ENCODE results near the gene OLIG3.

The OLIG3 gene

GRCh38 chr6:137494281-137494987 is at the start of gene OLIG3:
OLIG3 (minus strand) TSS chr6:137494394; CDS start chr6:137494170, 224 bp downstream.
- DNase-seq (ENCODE audit: low read depth): no peak

GRCh38 chr6:137543114-137543513 is 48.9 kb upstream of the OLIG3 start:
- DNase-seq (ENCODE audit: low read depth): no peak

DNA sequence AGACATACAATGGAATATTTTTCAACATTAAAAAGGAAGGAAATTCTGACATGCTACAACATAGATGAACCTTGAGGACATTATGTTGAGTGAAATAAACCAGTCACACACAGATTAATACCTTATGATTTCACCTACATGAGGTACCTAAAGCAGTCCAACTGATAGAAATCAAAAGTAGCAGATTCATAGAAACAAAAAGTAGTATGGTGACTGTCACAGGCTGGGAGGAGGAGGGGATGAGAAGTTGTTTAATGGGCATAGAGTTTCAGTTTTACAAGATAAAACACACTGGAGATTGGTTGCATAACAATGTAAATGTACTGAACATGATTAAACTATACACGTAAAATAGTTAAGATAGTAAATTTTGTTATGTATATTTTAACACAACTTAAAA is 48.5 kb upstream of the OLIG3 start:
- DNase-seq (ENCODE audit: low read depth): no peak

GRCh38 chr6:137541534-137542063 is 47.4 kb upstream of the OLIG3 start:
- DNase-seq (ENCODE audit: low read depth): no peak

- no peak for DNase-seq (ENCODE audit: low read depth)
These were observed 42.0 kb upstream of the OLIG3 start for GRCh38 chr6:137536104-137536773.

GRCh38 chr6:137531376-137532092 is 37.3 kb upstream of the OLIG3 start:
- no peak for DNase-seq (ENCODE audit: low read depth)

GRCh38 chr6:137530404-137530803 is 36.2 kb upstream of the OLIG3 start:
- no peak for DNase-seq (ENCODE audit: low read depth)

- no peak for DNase-seq (ENCODE audit: low read depth)
These were observed 28.6 kb upstream of the OLIG3 start for GRCh38 chr6:137522831-137523230.

- DNase-seq (ENCODE audit: low read depth): no peak
These were observed 28.1 kb upstream of the OLIG3 start for GRCh38 chr6:137522198-137522798.

DNA sequence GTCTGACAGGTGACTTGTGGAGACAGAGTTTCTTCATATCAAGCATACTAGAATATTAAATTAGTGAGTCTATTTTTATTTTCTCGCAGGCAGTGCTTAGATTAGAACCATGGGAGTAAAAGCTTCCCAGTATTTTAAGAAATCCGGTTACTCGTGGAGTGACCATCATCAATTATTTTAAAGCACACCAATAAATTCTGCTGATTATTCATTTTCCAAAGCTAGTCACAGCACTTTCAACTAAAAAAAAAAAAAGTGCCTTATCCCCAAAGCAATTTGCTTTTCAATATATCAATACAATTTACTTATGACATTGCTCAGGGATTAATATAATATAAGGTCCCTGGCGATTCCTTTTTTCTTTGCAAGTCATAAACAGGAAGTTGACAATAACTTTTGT is 26.3 kb upstream of the OLIG3 start:
- DNase-seq (ENCODE audit: low read depth): no peak

DNA sequence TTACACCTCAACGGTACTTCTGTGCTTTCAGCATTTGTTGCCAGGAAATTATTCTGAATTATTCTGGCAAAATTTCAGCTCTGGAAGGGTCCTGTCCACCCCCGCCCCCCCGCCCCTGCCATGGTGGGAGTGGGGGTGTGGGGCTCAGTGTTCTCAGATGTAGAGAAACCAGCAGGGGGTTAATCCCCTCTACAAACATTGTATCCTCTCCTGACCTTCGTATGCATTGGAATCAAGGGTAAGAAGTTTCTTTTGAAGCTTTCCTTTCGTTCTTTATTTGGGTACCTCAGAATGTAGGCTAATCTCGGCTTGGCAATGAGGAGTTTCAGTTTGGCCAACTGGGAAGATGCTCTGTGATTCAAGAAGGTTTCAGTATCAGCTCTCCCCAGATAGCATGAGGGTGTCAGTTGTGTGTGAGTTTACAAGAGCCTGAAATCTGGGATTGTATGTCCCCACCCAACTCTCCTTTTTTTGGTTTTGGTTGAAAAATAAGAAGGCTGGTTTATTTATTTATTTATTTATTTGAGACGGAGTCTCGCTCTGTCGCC is 25.5 kb upstream of the OLIG3 start:
- no peak for DNase-seq (ENCODE audit: low read depth)

DNA sequence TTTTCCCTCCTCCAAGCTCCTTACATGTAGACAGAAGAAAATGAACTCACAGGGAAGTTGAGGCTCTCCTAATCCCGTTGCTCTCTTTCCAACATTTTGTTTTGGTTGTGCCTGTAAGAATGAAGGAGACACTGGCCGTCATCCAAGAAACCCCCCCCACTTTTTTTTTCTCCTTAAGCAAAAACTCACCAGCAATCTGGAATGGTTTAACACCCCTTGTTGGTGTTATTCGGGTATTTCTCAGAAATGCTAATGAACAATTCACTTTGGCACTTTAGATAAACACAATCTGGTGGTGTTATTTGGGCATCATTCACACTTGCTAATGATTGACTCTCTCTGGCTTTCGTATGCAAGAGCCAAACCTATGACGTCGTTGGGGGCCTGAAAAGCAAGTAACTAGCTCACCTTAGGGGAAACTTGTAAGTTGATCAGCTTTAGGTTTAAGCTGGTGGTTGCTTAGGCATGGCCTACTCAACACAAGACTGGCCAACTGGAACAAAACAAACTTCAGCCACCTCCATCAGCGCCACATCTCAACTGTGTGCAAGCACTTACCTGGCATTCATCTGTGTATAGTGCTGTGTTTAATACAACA is 24.3 kb upstream of the OLIG3 start:
- DNase-seq (ENCODE audit: low read depth): no peak

- no peak for DNase-seq (ENCODE audit: low read depth)
These were observed 20.2 kb upstream of the OLIG3 start for GRCh38 chr6:137514418-137514817.

DNA sequence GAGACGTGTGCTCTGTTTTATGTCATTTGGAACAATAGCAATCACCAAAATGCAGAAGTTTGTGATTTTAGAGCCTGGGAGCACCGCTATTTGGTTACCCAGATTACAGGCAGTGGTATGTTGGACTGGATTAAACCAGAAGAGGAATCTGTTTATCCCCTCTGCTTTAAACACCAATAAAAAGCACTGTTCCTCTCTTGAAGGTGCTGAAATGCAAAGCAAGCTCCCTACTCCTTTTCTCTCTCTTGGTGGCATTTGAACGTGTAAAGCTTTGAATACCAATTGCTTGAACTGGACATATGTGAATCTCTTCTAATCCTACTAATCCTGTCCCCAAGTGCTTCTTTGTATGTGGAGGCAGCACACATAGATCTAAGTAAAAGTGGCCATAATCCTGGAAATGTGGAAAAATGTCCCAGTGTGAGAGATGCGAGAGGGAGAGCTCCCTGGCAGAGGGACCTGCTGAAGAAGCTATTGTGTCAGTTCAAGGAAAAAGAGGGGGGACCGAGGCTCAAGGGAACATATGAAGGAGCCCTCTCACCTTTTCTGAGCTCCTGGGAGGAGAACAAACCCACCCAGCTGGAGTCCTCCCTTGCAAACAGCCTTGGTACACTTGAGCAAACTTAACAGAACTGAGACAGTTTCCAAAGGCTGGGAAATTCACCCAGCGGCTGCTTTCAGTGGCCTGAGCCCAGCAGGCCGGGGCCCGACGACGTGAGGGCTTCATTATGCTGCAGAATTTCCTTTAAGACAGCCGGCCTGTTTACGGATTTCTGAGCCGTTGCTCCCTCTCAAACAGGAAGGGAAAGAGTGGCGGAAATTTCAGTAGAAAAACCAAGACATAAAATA is 18.8 kb upstream of the OLIG3 start:
- no peak for DNase-seq (ENCODE audit: low read depth)

DNA sequence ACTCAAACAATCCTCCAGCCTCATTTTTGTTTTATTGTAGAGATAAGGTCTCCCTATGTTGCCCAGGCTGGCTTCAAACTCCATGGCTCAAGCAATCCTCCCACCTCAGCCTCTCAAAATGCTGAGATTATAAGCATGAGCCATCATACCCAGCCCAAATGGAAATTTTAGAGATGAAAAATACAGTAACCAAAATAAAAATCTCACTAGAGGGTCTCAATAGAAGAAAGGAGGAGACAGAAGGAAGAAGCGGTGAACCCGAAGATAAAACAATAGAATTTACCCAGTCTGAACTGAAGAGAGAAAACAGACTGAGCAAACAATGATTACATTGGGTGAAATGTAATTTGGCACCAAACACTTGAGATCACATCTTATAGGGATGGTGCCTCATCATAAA is 16.7 kb upstream of the OLIG3 start:
- DNase-seq (ENCODE audit: low read depth): no peak

GRCh38 chr6:137498481-137499190 is 4.4 kb upstream of the OLIG3 start:
- no peak for DNase-seq (ENCODE audit: low read depth)

GRCh38 chr6:137497721-137498463 is 3.7 kb upstream of the OLIG3 start:
- no peak for DNase-seq (ENCODE audit: low read depth)

DNA sequence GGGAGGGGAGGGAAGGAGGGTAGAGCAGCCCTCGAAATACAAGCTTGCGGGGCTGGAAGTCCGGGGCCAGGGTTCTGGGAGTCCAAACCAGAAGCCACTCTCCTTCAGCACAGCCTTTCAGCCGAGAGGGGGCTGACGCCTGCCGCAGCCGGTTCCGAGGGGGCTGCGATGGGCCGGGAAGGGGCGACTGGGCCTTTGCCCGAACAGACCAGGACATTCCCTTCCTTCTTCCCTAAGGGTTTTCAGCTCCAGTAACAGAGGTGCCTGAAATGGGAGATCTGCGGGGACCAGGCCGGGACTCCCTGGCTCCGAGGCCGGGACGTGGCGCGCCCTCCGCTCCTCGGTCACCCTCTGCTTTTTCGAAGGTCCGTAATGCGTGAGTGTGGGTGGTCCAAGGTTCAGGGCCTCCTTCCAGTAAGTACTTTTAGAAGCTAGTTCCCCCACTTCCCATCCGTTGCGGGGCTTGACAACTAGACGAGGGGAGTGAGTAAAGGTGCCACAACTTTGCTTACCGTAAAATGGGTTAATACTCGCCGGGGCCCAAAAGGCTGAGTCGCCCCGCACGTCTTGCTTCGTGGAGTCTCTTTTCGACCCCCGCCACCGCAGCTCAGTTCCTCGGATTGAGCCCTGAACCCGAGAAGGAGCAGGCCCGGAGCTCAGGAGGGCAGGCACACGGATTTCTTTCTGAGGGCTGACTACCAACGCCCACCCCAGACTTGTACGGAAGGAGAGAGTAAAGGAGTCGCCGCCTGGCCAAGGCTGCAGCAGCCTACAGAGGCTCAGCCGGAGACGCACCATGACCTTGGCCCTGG is 2.9 kb upstream of the OLIG3 start:
- no peak for DNase-seq (ENCODE audit: low read depth)

DNA sequence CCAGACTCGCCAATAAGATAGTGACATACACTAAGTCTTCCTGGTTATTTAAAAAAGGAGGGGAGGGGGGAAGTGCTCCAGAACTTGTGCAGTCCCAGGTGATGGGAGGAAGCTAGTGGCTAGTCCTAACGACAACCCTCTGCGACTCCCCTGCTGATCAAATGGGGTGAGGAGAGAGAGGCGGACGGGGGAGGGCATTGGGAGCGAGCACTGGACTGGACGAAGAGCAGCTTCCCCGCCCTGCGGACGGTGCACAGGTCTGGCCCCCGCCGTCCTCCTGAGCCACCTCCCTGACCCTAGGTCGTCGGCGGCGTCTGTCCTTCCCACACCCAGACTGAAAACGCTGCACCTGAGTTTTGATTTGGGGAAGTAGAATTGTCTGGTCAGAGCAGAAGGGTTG is 2.2 kb upstream of the OLIG3 start:
- DNase-seq (ENCODE audit: low read depth): no peak

Data from ELR (cell line).